ENCODE data around the gene CCDC186.
A peak's percentile ranks its signal among the peaks of the same experiment; 100 is the strongest.

The CCDC186 gene

GRCh38 chr10:114180937-114181336 lies 6.9 kb upstream of the CCDC186 start:
- H3K9me3 Mint-ChIP-seq: no peaks in the 10 kb centered on the region
- no peak overlapping the region for H3K27ac Mint-ChIP-seq
- TF ChIP-seq, protein P1, sequence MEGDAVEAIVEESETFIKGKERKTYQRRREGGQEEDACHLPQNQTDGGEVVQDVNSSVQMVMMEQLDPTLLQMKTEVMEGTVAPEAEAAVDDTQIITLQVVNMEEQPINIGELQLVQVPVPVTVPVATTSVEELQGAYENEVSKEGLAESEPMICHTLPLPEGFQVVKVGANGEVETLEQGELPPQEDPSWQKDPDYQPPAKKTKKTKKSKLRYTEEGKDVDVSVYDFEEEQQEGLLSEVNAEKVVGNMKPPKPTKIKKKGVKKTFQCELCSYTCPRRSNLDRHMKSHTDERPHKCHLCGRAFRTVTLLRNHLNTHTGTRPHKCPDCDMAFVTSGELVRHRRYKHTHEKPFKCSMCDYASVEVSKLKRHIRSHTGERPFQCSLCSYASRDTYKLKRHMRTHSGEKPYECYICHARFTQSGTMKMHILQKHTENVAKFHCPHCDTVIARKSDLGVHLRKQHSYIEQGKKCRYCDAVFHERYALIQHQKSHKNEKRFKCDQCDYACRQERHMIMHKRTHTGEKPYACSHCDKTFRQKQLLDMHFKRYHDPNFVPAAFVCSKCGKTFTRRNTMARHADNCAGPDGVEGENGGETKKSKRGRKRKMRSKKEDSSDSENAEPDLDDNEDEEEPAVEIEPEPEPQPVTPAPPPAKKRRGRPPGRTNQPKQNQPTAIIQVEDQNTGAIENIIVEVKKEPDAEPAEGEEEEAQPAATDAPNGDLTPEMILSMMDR (IDR thresholded peaks at IDR 0.05; ENCODE audit: unreplicated experiment in 3 of 3): no peak
- no peak overlapping the region for H3K4me3 Mint-ChIP-seq
- H3K27me3 Mint-ChIP-seq (ENCODE audit: low read depth): peaks cover 12% of the 10 kb centered on the region
- peaks cover 6% of the 10 kb centered on the region for H3K4me1 Mint-ChIP-seq
- no peaks in the 10 kb centered on the region for H3K36me3 Mint-ChIP-seq (ENCODE audit: low read depth)

- TF ChIP-seq, protein P1 (IDR thresholded peaks at IDR 0.05; ENCODE audit: unreplicated experiment in 3 of 3): no peak
- H3K4me3 Mint-ChIP-seq: no peak overlapping the region
- peaks cover 18% of the 10 kb centered on the region for H3K27me3 Mint-ChIP-seq (ENCODE audit: low read depth)
- peaks cover 9% of the 10 kb centered on the region for H3K4me1 Mint-ChIP-seq
- H3K36me3 Mint-ChIP-seq (ENCODE audit: low read depth): no peaks in the 10 kb centered on the region
- no peak overlapping the region for H3K27ac Mint-ChIP-seq
- no peaks in the 10 kb centered on the region for H3K9me3 Mint-ChIP-seq
These were observed 5.7 kb upstream of the CCDC186 start for GRCh38 chr10:114179747-114180146.

DNA sequence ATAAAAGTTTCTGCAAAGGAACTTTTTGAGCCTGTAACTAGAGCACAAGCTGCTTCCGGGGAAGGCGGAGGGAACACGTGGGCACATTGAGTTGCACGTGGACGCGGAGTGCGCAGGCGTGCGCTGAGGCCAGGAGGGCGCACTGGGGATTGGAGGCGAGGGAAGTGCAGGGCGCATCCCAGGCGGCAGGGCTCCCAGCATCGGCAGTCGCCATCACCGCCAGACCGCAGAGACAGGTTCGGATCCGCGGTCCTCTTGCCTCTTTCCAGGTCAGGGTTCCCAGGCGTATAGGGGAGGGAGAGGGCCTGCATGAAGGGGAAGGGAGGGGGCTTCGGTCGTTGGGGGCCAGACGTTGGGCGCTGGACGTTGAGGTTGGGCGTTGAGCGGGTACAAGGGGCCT lies 5.1 kb upstream of the CCDC186 start, which contains the start of gene TDRD1:
Gene TDRD1 (plus strand): TSS at position 206 of the 400 bp plus-strand sequence. CDS start 8,479 bp downstream, outside the sequence.
- Mint-ChIP-seq H3K9me3 (no peaks in the 10 kb centered on the region), H3K4me1 (peaks cover 9% of the 10 kb centered on the region), H3K36me3 (ENCODE audit: low read depth) (no peaks in the 10 kb centered on the region), H3K4me3 (no peak within 1 kb of the TSS), H3K27me3 (ENCODE audit: low read depth) (peaks cover 18% of the 10 kb centered on the region), H3K27ac (no peak within 1 kb of the TSS)
- TF ChIP-seq, protein P1 (IDR thresholded peaks at IDR 0.05; ENCODE audit: unreplicated experiment in 3 of 3): no peak

GRCh38 chr10:114176511-114176910 lies 2.5 kb upstream of the CCDC186 start:
- H3K36me3 Mint-ChIP-seq (ENCODE audit: low read depth): no peaks in the 10 kb centered on the region
- peaks cover 21% of the 10 kb centered on the region for H3K27me3 Mint-ChIP-seq (ENCODE audit: low read depth)
- peaks cover 20% of the 10 kb centered on the region for H3K4me1 Mint-ChIP-seq
- H3K27ac Mint-ChIP-seq: no peak overlapping the region
- H3K9me3 Mint-ChIP-seq: no peaks in the 10 kb centered on the region
- no peak overlapping the region for H3K4me3 Mint-ChIP-seq
- TF ChIP-seq, protein P1 (IDR thresholded peaks at IDR 0.05; ENCODE audit: unreplicated experiment in 3 of 3): no peak

- Mint-ChIP-seq H3K27me3 (ENCODE audit: low read depth) (peaks cover 21% of the 10 kb centered on the region), H3K4me1 (peaks cover 20% of the 10 kb centered on the region), H3K27ac (no peak overlapping the region), H3K4me3 (peak overlapping the region; percentile 54 to 76 (median 59)), H3K9me3 (no peaks in the 10 kb centered on the region), H3K36me3 (ENCODE audit: low read depth) (peaks cover 3% of the 10 kb centered on the region)
- TF ChIP-seq, protein P1 (IDR thresholded peaks at IDR 0.05; ENCODE audit: unreplicated experiment in 3 of 3): no peak
These were observed 1.7 kb upstream of the CCDC186 start for GRCh38 chr10:114175667-114176066.

GRCh38 chr10:114174695-114175188 lies 739 bp upstream of the CCDC186 start:
- Mint-ChIP-seq H3K4me1 (peaks cover 20% of the 10 kb centered on the region), H3K4me3 (peak overlapping the region; percentile 95 to 99 (median 98)), H3K27me3 (ENCODE audit: low read depth) (peaks cover 21% of the 10 kb centered on the region), H3K9me3 (no peaks in the 10 kb centered on the region), H3K27ac (peak overlapping the region; percentile 48 to 97 (median 75)), H3K36me3 (ENCODE audit: low read depth) (peaks cover 5% of the 10 kb centered on the region)
- TF ChIP-seq, protein P1 (IDR thresholded peaks at IDR 0.05; ENCODE audit: unreplicated experiment in 3 of 3): no peak

Data from nephron (organoid).